GM12878 (cell line): ENCODE results near the gene BBS4.

Source experiments
- CHD4 ChIP-seq: fragments of 200-600 bp; sonication (generic); IDR thresholded peaks from 2 replicates; pipeline ENCODE4 v1.6.1; 2016; ENCODE audit warnings: mild to moderate bottlenecking
- RAD21 ChIP-seq: IDR thresholded peaks from 2 replicates; pipeline ENCODE4 v1.6.1; 2011; ENCODE audit warnings: mild to moderate bottlenecking, low read depth, low read length, moderate library complexity; ENCODE audit not compliant: insufficient read depth
- RFX5 ChIP-seq: IDR thresholded peaks from 2 replicates; pipeline ENCODE4 v1.6.1; 2011; ENCODE audit warnings: low read depth, low read length, improper control_type of control experiment
- TAF1 ChIP-seq: IDR thresholded peaks from 2 replicates; pipeline ENCODE4 v1.6.1; 2011; ENCODE audit warnings: mild to moderate bottlenecking, low read depth, low read length, borderline replicate concordance
- ZNF274 ChIP-seq: IDR thresholded peaks from one replicate; pipeline ENCODE4 v1.8.0; 2011; ENCODE audit not compliant: insufficient read length, insufficient read depth
- ZNF384 ChIP-seq: IDR thresholded peaks from 2 replicates; pipeline ENCODE4 v1.6.1; 2012; ENCODE audit warnings: low read depth, mild to moderate bottlenecking, low read length, improper control_type of control experiment, borderline replicate concordance
- TF ChIP-seq, protein P1 (sequence below): IDR thresholded peaks from 2 replicates; pipeline ENCODE4 v1.6.1; 2012; ENCODE audit warnings: mild to moderate bottlenecking, low read depth, low read length
- TF ChIP-seq, protein P2 (sequence below): IDR thresholded peaks from 2 replicates; pipeline ENCODE4 v1.6.1; 2011; ENCODE audit warnings: mild to moderate bottlenecking, low read depth, low read length, moderate library complexity; ENCODE audit not compliant: insufficient replicate concordance
- TF ChIP-seq, protein P3 (sequence below), 3 experiments: IDR thresholded peaks in 2 of 3; conservative IDR thresholded peaks in 1 of 3; 2 replicates each; pipeline ENCODE4 v1.5.1; 2011; ENCODE audit warnings: low read depth in 3 of 3, low read length in 3 of 3, mild to moderate bottlenecking in 3 of 3, control low read depth in 2 of 3, moderate library complexity in 2 of 3, inconsistent platforms in 1 of 3, mixed read lengths in 1 of 3; ENCODE audit not compliant: control insufficient read depth in 2 of 3, insufficient read depth in 1 of 3; ENCODE audit errors: extremely low read depth in 1 of 3
- TF ChIP-seq, protein P4 (sequence below): IDR thresholded peaks from 2 replicates; pipeline ENCODE4 v1.6.1; 2012; ENCODE audit warnings: low read depth, low read length, improper control_type of control experiment
- TF ChIP-seq, protein P5 (sequence below): fragments of 450-650 bp; IDR thresholded peaks from 2 replicates; pipeline ENCODE4 v1.6.1; 2017; ENCODE audit warnings: antibody characterized with exemption, mild to moderate bottlenecking, moderate library complexity

- TF ChIP-seq ZNF384 = no peak
- no peak for TF ChIP-seq RFX5
- TF ChIP-seq TAF1 = no peak
- TF ChIP-seq, protein P1, sequence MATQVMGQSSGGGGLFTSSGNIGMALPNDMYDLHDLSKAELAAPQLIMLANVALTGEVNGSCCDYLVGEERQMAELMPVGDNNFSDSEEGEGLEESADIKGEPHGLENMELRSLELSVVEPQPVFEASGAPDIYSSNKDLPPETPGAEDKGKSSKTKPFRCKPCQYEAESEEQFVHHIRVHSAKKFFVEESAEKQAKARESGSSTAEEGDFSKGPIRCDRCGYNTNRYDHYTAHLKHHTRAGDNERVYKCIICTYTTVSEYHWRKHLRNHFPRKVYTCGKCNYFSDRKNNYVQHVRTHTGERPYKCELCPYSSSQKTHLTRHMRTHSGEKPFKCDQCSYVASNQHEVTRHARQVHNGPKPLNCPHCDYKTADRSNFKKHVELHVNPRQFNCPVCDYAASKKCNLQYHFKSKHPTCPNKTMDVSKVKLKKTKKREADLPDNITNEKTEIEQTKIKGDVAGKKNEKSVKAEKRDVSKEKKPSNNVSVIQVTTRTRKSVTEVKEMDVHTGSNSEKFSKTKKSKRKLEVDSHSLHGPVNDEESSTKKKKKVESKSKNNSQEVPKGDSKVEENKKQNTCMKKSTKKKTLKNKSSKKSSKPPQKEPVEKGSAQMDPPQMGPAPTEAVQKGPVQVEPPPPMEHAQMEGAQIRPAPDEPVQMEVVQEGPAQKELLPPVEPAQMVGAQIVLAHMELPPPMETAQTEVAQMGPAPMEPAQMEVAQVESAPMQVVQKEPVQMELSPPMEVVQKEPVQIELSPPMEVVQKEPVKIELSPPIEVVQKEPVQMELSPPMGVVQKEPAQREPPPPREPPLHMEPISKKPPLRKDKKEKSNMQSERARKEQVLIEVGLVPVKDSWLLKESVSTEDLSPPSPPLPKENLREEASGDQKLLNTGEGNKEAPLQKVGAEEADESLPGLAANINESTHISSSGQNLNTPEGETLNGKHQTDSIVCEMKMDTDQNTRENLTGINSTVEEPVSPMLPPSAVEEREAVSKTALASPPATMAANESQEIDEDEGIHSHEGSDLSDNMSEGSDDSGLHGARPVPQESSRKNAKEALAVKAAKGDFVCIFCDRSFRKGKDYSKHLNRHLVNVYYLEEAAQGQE = no peak
- TF ChIP-seq, protein P2, sequence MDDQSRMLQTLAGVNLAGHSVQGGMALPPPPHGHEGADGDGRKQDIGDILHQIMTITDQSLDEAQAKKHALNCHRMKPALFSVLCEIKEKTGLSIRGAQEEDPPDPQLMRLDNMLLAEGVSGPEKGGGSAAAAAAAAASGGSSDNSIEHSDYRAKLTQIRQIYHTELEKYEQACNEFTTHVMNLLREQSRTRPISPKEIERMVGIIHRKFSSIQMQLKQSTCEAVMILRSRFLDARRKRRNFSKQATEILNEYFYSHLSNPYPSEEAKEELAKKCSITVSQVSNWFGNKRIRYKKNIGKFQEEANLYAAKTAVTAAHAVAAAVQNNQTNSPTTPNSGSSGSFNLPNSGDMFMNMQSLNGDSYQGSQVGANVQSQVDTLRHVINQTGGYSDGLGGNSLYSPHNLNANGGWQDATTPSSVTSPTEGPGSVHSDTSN = no peak
- TF ChIP-seq ZNF274 = no peak
- TF ChIP-seq, protein P3, sequence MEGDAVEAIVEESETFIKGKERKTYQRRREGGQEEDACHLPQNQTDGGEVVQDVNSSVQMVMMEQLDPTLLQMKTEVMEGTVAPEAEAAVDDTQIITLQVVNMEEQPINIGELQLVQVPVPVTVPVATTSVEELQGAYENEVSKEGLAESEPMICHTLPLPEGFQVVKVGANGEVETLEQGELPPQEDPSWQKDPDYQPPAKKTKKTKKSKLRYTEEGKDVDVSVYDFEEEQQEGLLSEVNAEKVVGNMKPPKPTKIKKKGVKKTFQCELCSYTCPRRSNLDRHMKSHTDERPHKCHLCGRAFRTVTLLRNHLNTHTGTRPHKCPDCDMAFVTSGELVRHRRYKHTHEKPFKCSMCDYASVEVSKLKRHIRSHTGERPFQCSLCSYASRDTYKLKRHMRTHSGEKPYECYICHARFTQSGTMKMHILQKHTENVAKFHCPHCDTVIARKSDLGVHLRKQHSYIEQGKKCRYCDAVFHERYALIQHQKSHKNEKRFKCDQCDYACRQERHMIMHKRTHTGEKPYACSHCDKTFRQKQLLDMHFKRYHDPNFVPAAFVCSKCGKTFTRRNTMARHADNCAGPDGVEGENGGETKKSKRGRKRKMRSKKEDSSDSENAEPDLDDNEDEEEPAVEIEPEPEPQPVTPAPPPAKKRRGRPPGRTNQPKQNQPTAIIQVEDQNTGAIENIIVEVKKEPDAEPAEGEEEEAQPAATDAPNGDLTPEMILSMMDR (IDR thresholded peaks at IDR 0.05 in 2 of 3, conservative IDR thresholded peaks at IDR 0.05 in 1 of 3; ENCODE audit: control insufficient read depth in 2 of 3, extremely low read depth in 1 of 3, insufficient read depth in 1 of 3, low read depth in 3 of 3, low read length in 3 of 3) = no peak
- no peak for TF ChIP-seq RAD21
- TF ChIP-seq, protein P4, sequence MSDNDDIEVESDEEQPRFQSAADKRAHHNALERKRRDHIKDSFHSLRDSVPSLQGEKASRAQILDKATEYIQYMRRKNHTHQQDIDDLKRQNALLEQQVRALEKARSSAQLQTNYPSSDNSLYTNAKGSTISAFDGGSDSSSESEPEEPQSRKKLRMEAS = no peak
- TF ChIP-seq, protein P5, sequence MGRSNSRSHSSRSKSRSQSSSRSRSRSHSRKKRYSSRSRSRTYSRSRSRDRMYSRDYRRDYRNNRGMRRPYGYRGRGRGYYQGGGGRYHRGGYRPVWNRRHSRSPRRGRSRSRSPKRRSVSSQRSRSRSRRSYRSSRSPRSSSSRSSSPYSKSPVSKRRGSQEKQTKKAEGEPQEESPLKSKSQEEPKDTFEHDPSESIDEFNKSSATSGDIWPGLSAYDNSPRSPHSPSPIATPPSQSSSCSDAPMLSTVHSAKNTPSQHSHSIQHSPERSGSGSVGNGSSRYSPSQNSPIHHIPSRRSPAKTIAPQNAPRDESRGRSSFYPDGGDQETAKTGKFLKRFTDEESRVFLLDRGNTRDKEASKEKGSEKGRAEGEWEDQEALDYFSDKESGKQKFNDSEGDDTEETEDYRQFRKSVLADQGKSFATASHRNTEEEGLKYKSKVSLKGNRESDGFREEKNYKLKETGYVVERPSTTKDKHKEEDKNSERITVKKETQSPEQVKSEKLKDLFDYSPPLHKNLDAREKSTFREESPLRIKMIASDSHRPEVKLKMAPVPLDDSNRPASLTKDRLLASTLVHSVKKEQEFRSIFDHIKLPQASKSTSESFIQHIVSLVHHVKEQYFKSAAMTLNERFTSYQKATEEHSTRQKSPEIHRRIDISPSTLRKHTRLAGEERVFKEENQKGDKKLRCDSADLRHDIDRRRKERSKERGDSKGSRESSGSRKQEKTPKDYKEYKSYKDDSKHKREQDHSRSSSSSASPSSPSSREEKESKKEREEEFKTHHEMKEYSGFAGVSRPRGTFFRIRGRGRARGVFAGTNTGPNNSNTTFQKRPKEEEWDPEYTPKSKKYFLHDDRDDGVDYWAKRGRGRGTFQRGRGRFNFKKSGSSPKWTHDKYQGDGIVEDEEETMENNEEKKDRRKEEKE = no peak
- TF ChIP-seq CHD4 = no peak
Measured at GRCh38 chr15:72680931-72681330, 5.1 kb upstream of the BBS4 start.
